Heart left ventricle (tissue), 16 donors: Measurements from ENCODE around the gene PLCB4. TPM values are rescaled to one million over a fixed set of nuclear protein-coding genes. Genes with fewer than 3 reads are reported as not detected.

ENCODE experiments used
- ATAC-seq, 4 donors: fragments of 200-7000 bp; cut with Tn5 transposase; one replicate each; pipeline ENCODE4 v1.9.1; 2020 to 2022; ENCODE audit warnings: moderate library complexity in 4 of 4, mild to moderate bottlenecking in 3 of 4, moderate number of reproducible peaks in 1 of 4
- DNase-seq, 5 donors: peaks; one replicate each; pipeline ENCODE4 v3.0.0-alpha.2; 2020
- H3K27ac ChIP-seq, 12 donors: fragments of 200-600 bp; sonication (generic) in 4 of 12; one replicate each; pipeline versions ENCODE4 v1.5.0 to v1.8.0; 2016 to 2022; ENCODE audit warnings: mild to moderate bottlenecking in 2 of 12
- H3K27me3 ChIP-seq, 9 donors: fragments of 200-600 bp; sonication (generic) in 2 of 9; one replicate each; pipeline versions ENCODE4 v1.5.1 to v1.8.0; 2016 to 2022; ENCODE audit warnings: mild to moderate bottlenecking in 3 of 9
- H3K36me3 ChIP-seq, 9 donors: fragments of 200-600 bp; sonication (generic) in 2 of 9; one replicate each; pipeline versions ENCODE4 v1.5.0 to v1.8.0; 2018 to 2022; ENCODE audit warnings: mild to moderate bottlenecking in 2 of 9
- H3K4me1 ChIP-seq, 12 donors: fragments of 200-600 bp; sonication (generic) in 4 of 12; one replicate each; pipeline versions ENCODE4 v1.5.0 to v1.8.0; 2016 to 2022; ENCODE audit warnings: mild to moderate bottlenecking in 3 of 12
- H3K4me3 ChIP-seq, 12 donors: fragments of 200-600 bp; sonication (generic) in 4 of 12; one replicate each; pipeline versions ENCODE4 v1.5.0 to v1.8.0; 2017 to 2022; ENCODE audit warnings: mild to moderate bottlenecking in 9 of 12, moderate library complexity in 4 of 12
- H3K9me3 ChIP-seq, 12 donors: fragments of 200-600 bp; sonication (generic) in 4 of 12; one replicate each; pipeline versions ENCODE4 v1.5.0 to v1.8.0; 2016 to 2022; ENCODE audit warnings: mild to moderate bottlenecking in 1 of 12
- POLR2A ChIP-seq, 2 donors: fragments of 450-650 bp; IDR thresholded peaks; one replicate each; pipeline ENCODE4 v1.6.1; 2017; ENCODE audit warnings: antibody characterized with exemption in 2 of 2, mild to moderate bottlenecking in 2 of 2, moderate library complexity in 2 of 2
- WGBS, 4 donors: extraction: QIAGEN DNeasy Blood & Tissue Kit in 2 of 4; methylation state at CpG; one replicate each; pipeline versions ENCODE4 v1.1.5 to v1.1.7; 2013 to 2018; 5-methylcytosine and 5-hydroxymethylcytosine counted together
- intact Hi-C, 10 donors: fragments of 100-400 bp; cut with DNase I; formaldehyde crosslinking; loops; one replicate each; pipeline versions ENCODE4 v1.11.1 to v1.14.2; 2022
- polyA plus RNA-seq, 2 donors: library from polyadenylated mRNA; stranded (reverse); fragments of 200-250 nt; gene quantifications; one replicate each; pipeline ENCODE4 v1.2.3, GENCODE V29; 2013
- total RNA-seq, 9 donors: library from RNA; depleted of rRNA in 2 of 9; stranded (reverse); fragments of >200 nt in 2 of 9; fragmentation: NEBNext Ultra II Directional in 3 of 9; extraction: Animal tissue kit (Norgen Biotek cat#: 25700) in 3 of 9; gene quantifications; one replicate each; pipeline versions ENCODE4 v1.1.0 to v1.2.4, GENCODE V29; 2016 to 2023
- TF ChIP-seq, protein P1 (sequence below), 12 donors: fragments of 200-600 bp; sonication (generic) in 4 of 12; IDR thresholded peaks; one replicate each; pipeline versions ENCODE4 v1.5.0 to v1.8.0; 2018 to 2022; ENCODE audit warnings: antibody characterized with exemption in 12 of 12, mild to moderate bottlenecking in 5 of 12
- donor health status: ischemic (EF 13 %, LVEDD 7.1; RV severe dilation, severe dysfunction).
- donor health status: healthy with polysubstance abuse.
- donor health status: DM: no; HTN: yes; CAD: no.
- donor health status: DM: no; HTN: no; CAD: no.
- donor health status: ischemic (EF 25% LVEDD 6.9; RV normal size, moderate dysfunction).
- donor health status: ischemic (EF 25% LVEDD 5.7; RV mildly dilated, moderate dysfunction).
- donor health status: healthy.
- donor health status: DM: yes; HTN: yes; CAD: no.
- donor health status: ischemic (EF 35%, LVEDD 5.7; RV mildly dilated, moderate dysfunction).
- donor health status: nonischemic (EF 11% LVEDD 7.7; RV severe dilation, severe dysfunction).
- donor health status: DM: yes; HTN: yes; CAD: no.
- donor health status: PGD.
- donor health status: ischemic (EF 29% LVEDD 5.4; RV normal size, mild dysfunction).
- donor health status: nonischemic (EF 23%, LVEDD 6.1; RV moderate dilation, normal function).

PLCB4 gene
- total and polyA plus RNA-seq, 11 donors = 8.4 to 31.8 (median 18.5) TPM

DNA sequence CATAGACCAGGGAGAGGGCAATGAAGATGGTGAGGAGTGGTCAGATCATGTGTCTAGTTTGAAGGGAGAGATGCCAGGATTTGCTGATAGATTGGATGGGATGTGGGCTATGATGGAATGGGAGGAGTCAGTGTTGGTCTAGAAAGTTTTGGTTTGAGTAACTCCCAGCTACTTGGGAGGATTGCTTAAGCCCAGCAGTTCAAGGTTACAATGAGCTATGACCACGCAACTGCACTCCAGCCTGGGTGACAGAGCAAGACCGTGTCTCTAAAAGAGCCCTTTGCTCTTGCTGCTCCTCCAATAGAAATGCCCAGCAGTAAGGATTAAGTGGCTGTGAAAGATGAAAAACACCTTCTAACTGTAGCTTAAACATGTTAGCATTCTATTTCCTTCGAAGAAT, 427.3 kb downstream of the PLCB4 start:
- Histone ChIP-seq H3K27ac (no peak overlapping the region), H3K4me3 (no peak overlapping the region), H3K4me1 (peaks cover 0 to 14% (median 0%) of the 10 kb centered on the region in 12 donors), H3K27me3 (no peaks in the 10 kb centered on the region), H3K9me3 (no peaks in the 10 kb centered on the region), H3K36me3 (no peaks in the 10 kb centered on the region)
- DNase-seq = no peak
- TF ChIP-seq POLR2A (IDR thresholded peaks at IDR 0.05) = no peak
- TF ChIP-seq, protein P1, sequence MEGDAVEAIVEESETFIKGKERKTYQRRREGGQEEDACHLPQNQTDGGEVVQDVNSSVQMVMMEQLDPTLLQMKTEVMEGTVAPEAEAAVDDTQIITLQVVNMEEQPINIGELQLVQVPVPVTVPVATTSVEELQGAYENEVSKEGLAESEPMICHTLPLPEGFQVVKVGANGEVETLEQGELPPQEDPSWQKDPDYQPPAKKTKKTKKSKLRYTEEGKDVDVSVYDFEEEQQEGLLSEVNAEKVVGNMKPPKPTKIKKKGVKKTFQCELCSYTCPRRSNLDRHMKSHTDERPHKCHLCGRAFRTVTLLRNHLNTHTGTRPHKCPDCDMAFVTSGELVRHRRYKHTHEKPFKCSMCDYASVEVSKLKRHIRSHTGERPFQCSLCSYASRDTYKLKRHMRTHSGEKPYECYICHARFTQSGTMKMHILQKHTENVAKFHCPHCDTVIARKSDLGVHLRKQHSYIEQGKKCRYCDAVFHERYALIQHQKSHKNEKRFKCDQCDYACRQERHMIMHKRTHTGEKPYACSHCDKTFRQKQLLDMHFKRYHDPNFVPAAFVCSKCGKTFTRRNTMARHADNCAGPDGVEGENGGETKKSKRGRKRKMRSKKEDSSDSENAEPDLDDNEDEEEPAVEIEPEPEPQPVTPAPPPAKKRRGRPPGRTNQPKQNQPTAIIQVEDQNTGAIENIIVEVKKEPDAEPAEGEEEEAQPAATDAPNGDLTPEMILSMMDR (IDR thresholded peaks at IDR 0.05) = no peak
- ATAC-seq = no peak
- intact Hi-C loops = no loop called here
- WGBS, 4 donors = 94 to 96% (median 95%) methylated on average over 3 of the region's 3 CpGs

DNA sequence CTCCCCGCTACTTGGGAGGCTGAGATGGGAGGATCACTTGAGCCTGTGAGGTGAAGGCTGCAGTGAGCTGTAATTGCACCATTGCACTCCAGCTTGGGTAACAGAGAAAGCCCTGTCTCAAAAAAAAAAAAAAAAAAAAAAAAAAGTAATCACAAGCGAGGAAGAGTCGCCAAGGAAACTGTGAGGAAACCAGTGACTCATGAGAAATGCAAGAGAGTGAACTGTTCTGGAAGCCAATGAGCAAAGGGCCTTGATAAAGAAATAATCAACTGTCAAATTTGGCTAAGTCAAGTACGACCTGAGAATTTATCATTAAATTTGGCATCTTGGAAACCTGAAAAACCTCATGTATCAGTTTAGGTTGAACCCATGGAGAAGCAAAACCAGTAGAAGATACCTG, 429.4 kb downstream of the PLCB4 start:
- Histone ChIP-seq H3K4me1 (peaks cover 0 to 16% (median 0%) of the 10 kb centered on the region in 12 donors), H3K27me3 (no peaks in the 10 kb centered on the region), H3K36me3 (no peaks in the 10 kb centered on the region), H3K4me3 (no peak overlapping the region), H3K9me3 (no peaks in the 10 kb centered on the region), H3K27ac (no peak overlapping the region)
- no peak for DNase-seq
- intact Hi-C loops = no loop called here
- WGBS, 4 donors = 81 to 88% (median 85%) methylated on average over 4 of the region's 4 CpGs
- no peak for ATAC-seq
- TF ChIP-seq POLR2A (IDR thresholded peaks at IDR 0.05) = no peak
- TF ChIP-seq, protein P1 (IDR thresholded peaks at IDR 0.05) = no peak

DNA sequence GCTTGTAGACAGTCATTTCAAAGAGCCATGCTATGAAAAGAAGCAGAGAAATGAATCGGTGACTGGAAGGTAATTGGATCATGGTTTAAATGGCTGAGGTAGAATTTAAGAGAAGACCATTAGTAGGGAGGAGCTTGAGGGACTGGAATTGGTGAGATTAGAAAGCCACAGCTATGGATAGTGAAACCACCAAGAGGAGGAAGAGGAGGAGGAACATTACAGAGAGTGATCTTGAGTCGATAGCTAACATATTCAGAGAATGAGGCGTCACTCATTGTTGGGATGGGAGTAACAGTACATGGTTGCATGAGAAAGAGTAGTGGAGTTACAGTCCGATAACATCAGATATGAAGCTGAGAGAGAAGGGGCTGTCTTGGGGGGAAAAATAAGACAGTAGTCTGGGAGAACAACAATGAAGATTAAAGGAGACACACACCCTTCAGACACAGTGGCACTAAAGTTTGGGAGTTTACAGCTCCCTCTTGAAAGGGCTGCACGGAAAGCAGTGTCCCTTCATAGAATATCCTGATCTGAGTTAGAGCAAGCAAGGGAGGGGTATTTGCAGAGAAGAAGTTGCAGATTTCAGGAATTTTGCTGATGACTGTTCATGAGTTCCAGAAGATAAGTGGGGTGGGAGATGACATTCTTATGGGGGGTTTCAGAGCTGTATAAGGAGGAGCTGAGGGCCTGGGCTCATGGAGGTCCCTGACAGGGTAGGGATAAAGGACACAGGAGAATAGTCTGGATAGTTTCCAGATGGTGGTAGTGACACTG, 430.4 kb downstream of the PLCB4 start:
- no peak overlapping the region for H3K27ac ChIP-seq
- no peaks in the 10 kb centered on the region for H3K9me3 ChIP-seq
- TF ChIP-seq POLR2A (IDR thresholded peaks at IDR 0.05) = no peak
- TF ChIP-seq, protein P1 (IDR thresholded peaks at IDR 0.05) = no peak
- ATAC-seq (no peak), DNase-seq (no peak)
- peaks cover 0 to 23% (median 0%) of the 10 kb centered on the region in 12 donors for H3K4me1 ChIP-seq
- no peaks in the 10 kb centered on the region for H3K27me3 ChIP-seq
- H3K36me3 ChIP-seq = no peaks in the 10 kb centered on the region
- 86 to 89% (median 87%) methylated on average over 5 of the region's 5 CpGs for WGBS, 4 donors
- H3K4me3 ChIP-seq = no peak overlapping the region
- intact Hi-C loops = loop anchor here in 1 of 10 donors (1.0 kb wide), 1 partner anchor 19 kb away; no protein-coding TSS in a partner anchor

DNA sequence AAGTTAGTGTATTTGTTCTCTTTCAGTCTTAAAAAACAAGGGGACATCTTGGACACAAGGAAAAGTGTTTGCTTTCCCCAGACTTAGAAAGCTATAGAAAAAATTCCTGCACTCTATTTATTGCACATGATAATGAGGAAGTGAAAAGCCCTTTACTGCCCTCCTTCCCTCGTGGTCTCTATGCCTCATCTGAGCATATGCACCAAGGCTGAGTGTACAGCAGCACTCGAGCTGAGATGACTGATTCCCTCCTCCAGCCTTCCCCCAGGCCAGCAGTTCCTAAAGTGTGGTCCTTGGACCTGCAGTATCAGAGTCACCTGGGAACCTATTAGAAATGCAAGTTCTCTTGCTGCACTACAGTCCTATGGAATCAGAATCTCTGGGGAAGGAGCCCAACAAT, 431.2 kb downstream of the PLCB4 start:
- H3K27me3 ChIP-seq = peaks cover 0 to 7% (median 3%) of the 10 kb centered on the region in 9 donors
- no peaks in the 10 kb centered on the region for H3K36me3 ChIP-seq
- DNase-seq (no peak), ATAC-seq (peak in 3 of 4 donors; percentile 15 to 37 (median 33))
- intact Hi-C loops = no loop called here
- 43 to 62% (median 47%) methylated on average over 2 of the region's 2 CpGs for WGBS, 4 donors
- no peak for TF ChIP-seq POLR2A (IDR thresholded peaks at IDR 0.05)
- TF ChIP-seq, protein P1 (IDR thresholded peaks at IDR 0.05) = no peak
- no peak overlapping the region for H3K27ac ChIP-seq
- no peaks in the 10 kb centered on the region for H3K9me3 ChIP-seq
- H3K4me3 ChIP-seq = no peak overlapping the region
- peaks cover 0 to 24% (median 0%) of the 10 kb centered on the region in 12 donors for H3K4me1 ChIP-seq
